Measurements from ENCODE around the gene PLEKHA5.

DNA sequence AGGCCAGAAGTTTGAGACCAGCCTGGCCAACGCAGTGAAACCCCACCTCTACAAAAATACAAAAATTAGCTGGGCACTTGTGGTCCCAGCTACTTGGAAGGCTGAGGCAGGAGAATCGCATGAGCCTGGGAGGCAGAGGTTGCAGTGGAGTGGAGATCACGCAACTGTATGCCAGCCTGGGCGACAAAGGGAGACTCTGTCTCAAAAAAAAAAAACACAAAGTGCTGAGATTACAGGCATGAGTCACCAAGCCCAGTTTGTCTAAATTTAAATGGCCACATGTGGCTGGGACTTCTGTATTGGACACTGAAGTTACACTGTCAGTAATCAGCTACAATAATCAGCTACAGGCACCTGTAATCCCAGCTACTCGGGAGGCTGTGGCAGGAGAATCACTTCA lies 208.9 kb downstream of the PLEKHA5 start:
- TF ChIP-seq, protein P1, sequence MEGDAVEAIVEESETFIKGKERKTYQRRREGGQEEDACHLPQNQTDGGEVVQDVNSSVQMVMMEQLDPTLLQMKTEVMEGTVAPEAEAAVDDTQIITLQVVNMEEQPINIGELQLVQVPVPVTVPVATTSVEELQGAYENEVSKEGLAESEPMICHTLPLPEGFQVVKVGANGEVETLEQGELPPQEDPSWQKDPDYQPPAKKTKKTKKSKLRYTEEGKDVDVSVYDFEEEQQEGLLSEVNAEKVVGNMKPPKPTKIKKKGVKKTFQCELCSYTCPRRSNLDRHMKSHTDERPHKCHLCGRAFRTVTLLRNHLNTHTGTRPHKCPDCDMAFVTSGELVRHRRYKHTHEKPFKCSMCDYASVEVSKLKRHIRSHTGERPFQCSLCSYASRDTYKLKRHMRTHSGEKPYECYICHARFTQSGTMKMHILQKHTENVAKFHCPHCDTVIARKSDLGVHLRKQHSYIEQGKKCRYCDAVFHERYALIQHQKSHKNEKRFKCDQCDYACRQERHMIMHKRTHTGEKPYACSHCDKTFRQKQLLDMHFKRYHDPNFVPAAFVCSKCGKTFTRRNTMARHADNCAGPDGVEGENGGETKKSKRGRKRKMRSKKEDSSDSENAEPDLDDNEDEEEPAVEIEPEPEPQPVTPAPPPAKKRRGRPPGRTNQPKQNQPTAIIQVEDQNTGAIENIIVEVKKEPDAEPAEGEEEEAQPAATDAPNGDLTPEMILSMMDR (IDR thresholded peaks at IDR 0.05), result no peak
- TF ChIP-seq POLR2A (IDR thresholded peaks at IDR 0.05), result no peak

Data from heart left ventricle (tissue), 13 donors.